ENCODE results near the gene CNTN5.
"Not testable (repeated sequence)": the region's sequence is repeated elsewhere in the genome, so short reads cannot be mapped to it uniquely, and the experiment has no call there.

CNTN5 gene

GRCh38 chr11:100257238-100257803 lies 1236.6 kb downstream of the CNTN5 start:
- not testable (repeated sequence) for H3K4me1 Mint-ChIP-seq (ENCODE audit: low read depth)

GRCh38 chr11:100269516-100269915 lies 1248.8 kb downstream of the CNTN5 start:
- H3K9me3 Mint-ChIP-seq (ENCODE audit: low read depth): no peaks in the 10 kb centered on the region
- no peak overlapping the region for H3K27ac Mint-ChIP-seq
- no peaks in the 10 kb centered on the region for H3K36me3 Mint-ChIP-seq
- no peak overlapping the region for H3K4me3 Mint-ChIP-seq
- no peaks in the 10 kb centered on the region for H3K4me1 Mint-ChIP-seq (ENCODE audit: low read depth)
- no peaks in the 10 kb centered on the region for H3K27me3 Mint-ChIP-seq

More at GRCh38 chr11:100257238-100257803, 1236.6 kb downstream of the CNTN5 start:
- not testable (repeated sequence) for H3K27ac Mint-ChIP-seq, H3K4me3 Mint-ChIP-seq, H3K36me3 Mint-ChIP-seq, H3K27me3 Mint-ChIP-seq
- peaks cover 12% of the 10 kb centered on the region for H3K9me3 Mint-ChIP-seq (ENCODE audit: low read depth)

- H3K4me1 Mint-ChIP-seq (ENCODE audit: low read depth): no peaks in the 10 kb centered on the region
- no peaks in the 10 kb centered on the region for H3K27me3 Mint-ChIP-seq
- H3K36me3 Mint-ChIP-seq: no peaks in the 10 kb centered on the region
- H3K4me3 Mint-ChIP-seq: no peak overlapping the region
- peaks cover 7% of the 10 kb centered on the region for H3K9me3 Mint-ChIP-seq (ENCODE audit: low read depth)
- H3K27ac Mint-ChIP-seq: no peak overlapping the region
Measured at GRCh38 chr11:100273066-100273815, 1252.5 kb downstream of the CNTN5 start.

- H3K4me1 Mint-ChIP-seq (ENCODE audit: low read depth); H3K4me3 Mint-ChIP-seq; H3K27ac Mint-ChIP-seq; H3K36me3 Mint-ChIP-seq; H3K27me3 Mint-ChIP-seq; H3K9me3 Mint-ChIP-seq (ENCODE audit: low read depth): not testable (repeated sequence)
Measured at GRCh38 chr11:100274466-100274865, 1253.7 kb downstream of the CNTN5 start.

GRCh38 chr11:100294748-100295147 lies 1274.0 kb downstream of the CNTN5 start:
- no peaks in the 10 kb centered on the region for H3K4me1 Mint-ChIP-seq (ENCODE audit: low read depth)
- H3K27me3 Mint-ChIP-seq: no peaks in the 10 kb centered on the region
- no peak overlapping the region for H3K27ac Mint-ChIP-seq
- H3K4me3 Mint-ChIP-seq: no peak overlapping the region
- peaks cover 2% of the 10 kb centered on the region for H3K9me3 Mint-ChIP-seq (ENCODE audit: low read depth)
- H3K36me3 Mint-ChIP-seq: no peaks in the 10 kb centered on the region

GRCh38 chr11:100296051-100296679 lies 1275.4 kb downstream of the CNTN5 start:
- H3K36me3 Mint-ChIP-seq: no peaks in the 10 kb centered on the region
- peaks cover 2% of the 10 kb centered on the region for H3K9me3 Mint-ChIP-seq (ENCODE audit: low read depth)
- H3K27ac Mint-ChIP-seq: no peak overlapping the region
- no peaks in the 10 kb centered on the region for H3K4me1 Mint-ChIP-seq (ENCODE audit: low read depth)
- H3K27me3 Mint-ChIP-seq: no peaks in the 10 kb centered on the region
- H3K4me3 Mint-ChIP-seq: no peak overlapping the region

GRCh38 chr11:100297516-100297915 lies 1276.8 kb downstream of the CNTN5 start:
- Mint-ChIP-seq H3K4me1 (ENCODE audit: low read depth) (no peaks in the 10 kb centered on the region), H3K9me3 (ENCODE audit: low read depth) (peaks cover 5% of the 10 kb centered on the region), H3K36me3 (no peaks in the 10 kb centered on the region), H3K27ac (no peak overlapping the region), H3K27me3 (no peaks in the 10 kb centered on the region), H3K4me3 (no peak overlapping the region)

GRCh38 chr11:100302824-100303223 lies 1282.1 kb downstream of the CNTN5 start:
- H3K27ac Mint-ChIP-seq: no peak overlapping the region
- H3K9me3 Mint-ChIP-seq (ENCODE audit: low read depth): peaks cover 3% of the 10 kb centered on the region
- H3K27me3 Mint-ChIP-seq: no peaks in the 10 kb centered on the region
- no peaks in the 10 kb centered on the region for H3K36me3 Mint-ChIP-seq
- no peak overlapping the region for H3K4me3 Mint-ChIP-seq
- no peaks in the 10 kb centered on the region for H3K4me1 Mint-ChIP-seq (ENCODE audit: low read depth)

- no peak overlapping the region for H3K27ac Mint-ChIP-seq
- H3K4me3 Mint-ChIP-seq: no peak overlapping the region
- no peaks in the 10 kb centered on the region for H3K4me1 Mint-ChIP-seq (ENCODE audit: low read depth)
- H3K9me3 Mint-ChIP-seq (ENCODE audit: low read depth): peaks cover 3% of the 10 kb centered on the region
- no peaks in the 10 kb centered on the region for H3K27me3 Mint-ChIP-seq
- H3K36me3 Mint-ChIP-seq: no peaks in the 10 kb centered on the region
Measured at GRCh38 chr11:100303897-100304296, 1283.1 kb downstream of the CNTN5 start.

- H3K27ac Mint-ChIP-seq: no peak overlapping the region
- H3K4me1 Mint-ChIP-seq (ENCODE audit: low read depth): no peaks in the 10 kb centered on the region
- no peak overlapping the region for H3K4me3 Mint-ChIP-seq
- H3K36me3 Mint-ChIP-seq: no peaks in the 10 kb centered on the region
- no peaks in the 10 kb centered on the region for H3K27me3 Mint-ChIP-seq
- H3K9me3 Mint-ChIP-seq (ENCODE audit: low read depth): peaks cover 11% of the 10 kb centered on the region
Measured at GRCh38 chr11:100308202-100308601, 1287.5 kb downstream of the CNTN5 start.

GRCh38 chr11:100315946-100316345 lies 1295.2 kb downstream of the CNTN5 start:
- no peaks in the 10 kb centered on the region for H3K36me3 Mint-ChIP-seq
- no peaks in the 10 kb centered on the region for H3K27me3 Mint-ChIP-seq
- no peak overlapping the region for H3K4me3 Mint-ChIP-seq
- no peaks in the 10 kb centered on the region for H3K4me1 Mint-ChIP-seq (ENCODE audit: low read depth)
- peaks cover 7% of the 10 kb centered on the region for H3K9me3 Mint-ChIP-seq (ENCODE audit: low read depth)
- no peak overlapping the region for H3K27ac Mint-ChIP-seq

GRCh38 chr11:100316952-100317351 lies 1296.2 kb downstream of the CNTN5 start:
- Mint-ChIP-seq H3K27me3 (no peaks in the 10 kb centered on the region), H3K4me1 (ENCODE audit: low read depth) (no peaks in the 10 kb centered on the region)

GRCh38 chr11:100319691-100320090 lies 1298.9 kb downstream of the CNTN5 start:
- Mint-ChIP-seq H3K36me3 (no peaks in the 10 kb centered on the region), H3K27me3 (no peaks in the 10 kb centered on the region)

More at GRCh38 chr11:100316952-100317351, 1296.2 kb downstream of the CNTN5 start:
- Mint-ChIP-seq H3K36me3 (no peaks in the 10 kb centered on the region), H3K27ac (no peak overlapping the region), H3K9me3 (ENCODE audit: low read depth) (peaks cover 3% of the 10 kb centered on the region), H3K4me3 (no peak overlapping the region)

GRCh38 chr11:100328626-100329340 lies 1308.0 kb downstream of the CNTN5 start:
- Mint-ChIP-seq H3K9me3 (ENCODE audit: low read depth) (peaks cover 27% of the 10 kb centered on the region), H3K27me3 (no peaks in the 10 kb centered on the region), H3K4me3 (no peak overlapping the region), H3K36me3 (no peaks in the 10 kb centered on the region), H3K27ac (no peak overlapping the region), H3K4me1 (ENCODE audit: low read depth) (no peaks in the 10 kb centered on the region)

More at GRCh38 chr11:100319691-100320090, 1298.9 kb downstream of the CNTN5 start:
- Mint-ChIP-seq H3K9me3 (ENCODE audit: low read depth) (peaks cover 3% of the 10 kb centered on the region), H3K4me3 (no peak overlapping the region), H3K27ac (no peak overlapping the region), H3K4me1 (ENCODE audit: low read depth) (no peaks in the 10 kb centered on the region)

- no peaks in the 10 kb centered on the region for H3K36me3 Mint-ChIP-seq
- H3K27ac Mint-ChIP-seq: no peak overlapping the region
- H3K9me3 Mint-ChIP-seq (ENCODE audit: low read depth): peaks cover 27% of the 10 kb centered on the region
- no peak overlapping the region for H3K4me3 Mint-ChIP-seq
- no peaks in the 10 kb centered on the region for H3K4me1 Mint-ChIP-seq (ENCODE audit: low read depth)
- no peaks in the 10 kb centered on the region for H3K27me3 Mint-ChIP-seq
Measured at GRCh38 chr11:100329352-100329751, 1308.6 kb downstream of the CNTN5 start.
